H1 (cell line): Measurements from ENCODE around the gene ITGAE. TPM values are rescaled to one million over a fixed set of nuclear protein-coding genes. Genes with fewer than 3 reads are reported as not detected.

Source experiments
- BRCA1 ChIP-seq: IDR thresholded peaks from 2 replicates; pipeline ENCODE4 v1.6.1; 2012; ENCODE audit warnings: low read depth, low read length, improper control_type of control experiment
- CREB1 ChIP-seq: IDR thresholded peaks from 2 replicates; pipeline ENCODE4 v1.6.1; 2012; ENCODE audit warnings: inconsistent platforms
- EZH2 ChIP-seq: fragments of 200-600 bp; sonication (generic); IDR thresholded peaks from 2 replicates; pipeline ENCODE4 v1.7.1; 2012; ENCODE audit warnings: low read depth, mild to moderate bottlenecking, moderate library complexity, low read length, inconsistent platforms; ENCODE audit not compliant: severe bottlenecking
- MAX ChIP-seq: IDR thresholded peaks from 2 replicates; pipeline ENCODE4 v1.6.1; 2012; ENCODE audit warnings: inconsistent platforms
- POLR2AphosphoS5 ChIP-seq: IDR thresholded peaks from 2 replicates; pipeline ENCODE4 v1.6.1; 2011; ENCODE audit warnings: low read depth, low read length
- POU5F1 ChIP-seq: IDR thresholded peaks from 2 replicates; pipeline ENCODE4 v1.6.1; 2011; ENCODE audit warnings: low read depth, mild to moderate bottlenecking, low read length, moderate library complexity
- RXRA ChIP-seq: IDR thresholded peaks from 2 replicates; pipeline ENCODE4 v1.6.1; 2011; ENCODE audit warnings: low read depth, mild to moderate bottlenecking, low read length, moderate library complexity; ENCODE audit not compliant: insufficient read depth
- SIN3A ChIP-seq, 2 experiments: IDR thresholded peaks in 1 of 2; conservative IDR thresholded peaks in 1 of 2; 2 replicates each; pipeline ENCODE4 v1.6.1; 2011 to 2012; ENCODE audit warnings: low read length in 2 of 2, improper control_type of control experiment in 1 of 2, low read depth in 1 of 2, mild to moderate bottlenecking in 1 of 2
- ZNF274 ChIP-seq: IDR thresholded peaks from 2 replicates; pipeline ENCODE4 v1.7.0; 2012; ENCODE audit warnings: low read length, borderline replicate concordance; ENCODE audit errors: extremely low read depth
- polyA plus RNA-seq, 7 experiments: library from polyadenylated mRNA; depleted of rRNA in 3 of 7; stranded (reverse) in 5 of 7; unstranded in 2 of 7; fragments of >200 nt in 5 of 7; fragments of 200-250 nt in 2 of 7; gene quantifications; 1 replicate in 5 of 7; 2 replicates in 1 of 7; 4 replicates in 1 of 7; pipeline versions ENCODE4 v1.2.1 to v1.2.3, GENCODE V29; 2011 to 2013; ENCODE audit warnings: missing spikeins in 2 of 7, mixed read lengths in 2 of 7
- total RNA-seq: library from RNA; stranded (reverse); fragmentation: NEBNext Ultra II Directional; extraction: Animal tissue kit (Norgen Biotek cat#: 25700); gene quantifications from 2 replicates; pipeline ENCODE4 v1.2.1, GENCODE V29; 2021
- TF ChIP-seq, protein P1 (sequence below): fragments of 300-600 bp; sonication (generic); IDR thresholded peaks from 2 replicates; pipeline ENCODE4 v1.7.1; 2012; ENCODE audit warnings: low read length, moderate library complexity, mild to moderate bottlenecking, inconsistent platforms; ENCODE audit not compliant: insufficient replicate concordance
- TF ChIP-seq, protein P2 (sequence below): IDR thresholded peaks from 2 replicates; pipeline ENCODE4 v1.6.1; 2012; ENCODE audit warnings: inconsistent platforms

The ITGAE gene
- total and polyA plus RNA-seq, 2 of the 8 experiments (the other 6 are each of a cell fraction or from before 2014, with no cell fraction given) = 23.2 to 43.1 TPM

GRCh38 chr17:3751836-3752235 is 49.2 kb downstream of the ITGAE start (continued):
- TF ChIP-seq, protein P1, sequence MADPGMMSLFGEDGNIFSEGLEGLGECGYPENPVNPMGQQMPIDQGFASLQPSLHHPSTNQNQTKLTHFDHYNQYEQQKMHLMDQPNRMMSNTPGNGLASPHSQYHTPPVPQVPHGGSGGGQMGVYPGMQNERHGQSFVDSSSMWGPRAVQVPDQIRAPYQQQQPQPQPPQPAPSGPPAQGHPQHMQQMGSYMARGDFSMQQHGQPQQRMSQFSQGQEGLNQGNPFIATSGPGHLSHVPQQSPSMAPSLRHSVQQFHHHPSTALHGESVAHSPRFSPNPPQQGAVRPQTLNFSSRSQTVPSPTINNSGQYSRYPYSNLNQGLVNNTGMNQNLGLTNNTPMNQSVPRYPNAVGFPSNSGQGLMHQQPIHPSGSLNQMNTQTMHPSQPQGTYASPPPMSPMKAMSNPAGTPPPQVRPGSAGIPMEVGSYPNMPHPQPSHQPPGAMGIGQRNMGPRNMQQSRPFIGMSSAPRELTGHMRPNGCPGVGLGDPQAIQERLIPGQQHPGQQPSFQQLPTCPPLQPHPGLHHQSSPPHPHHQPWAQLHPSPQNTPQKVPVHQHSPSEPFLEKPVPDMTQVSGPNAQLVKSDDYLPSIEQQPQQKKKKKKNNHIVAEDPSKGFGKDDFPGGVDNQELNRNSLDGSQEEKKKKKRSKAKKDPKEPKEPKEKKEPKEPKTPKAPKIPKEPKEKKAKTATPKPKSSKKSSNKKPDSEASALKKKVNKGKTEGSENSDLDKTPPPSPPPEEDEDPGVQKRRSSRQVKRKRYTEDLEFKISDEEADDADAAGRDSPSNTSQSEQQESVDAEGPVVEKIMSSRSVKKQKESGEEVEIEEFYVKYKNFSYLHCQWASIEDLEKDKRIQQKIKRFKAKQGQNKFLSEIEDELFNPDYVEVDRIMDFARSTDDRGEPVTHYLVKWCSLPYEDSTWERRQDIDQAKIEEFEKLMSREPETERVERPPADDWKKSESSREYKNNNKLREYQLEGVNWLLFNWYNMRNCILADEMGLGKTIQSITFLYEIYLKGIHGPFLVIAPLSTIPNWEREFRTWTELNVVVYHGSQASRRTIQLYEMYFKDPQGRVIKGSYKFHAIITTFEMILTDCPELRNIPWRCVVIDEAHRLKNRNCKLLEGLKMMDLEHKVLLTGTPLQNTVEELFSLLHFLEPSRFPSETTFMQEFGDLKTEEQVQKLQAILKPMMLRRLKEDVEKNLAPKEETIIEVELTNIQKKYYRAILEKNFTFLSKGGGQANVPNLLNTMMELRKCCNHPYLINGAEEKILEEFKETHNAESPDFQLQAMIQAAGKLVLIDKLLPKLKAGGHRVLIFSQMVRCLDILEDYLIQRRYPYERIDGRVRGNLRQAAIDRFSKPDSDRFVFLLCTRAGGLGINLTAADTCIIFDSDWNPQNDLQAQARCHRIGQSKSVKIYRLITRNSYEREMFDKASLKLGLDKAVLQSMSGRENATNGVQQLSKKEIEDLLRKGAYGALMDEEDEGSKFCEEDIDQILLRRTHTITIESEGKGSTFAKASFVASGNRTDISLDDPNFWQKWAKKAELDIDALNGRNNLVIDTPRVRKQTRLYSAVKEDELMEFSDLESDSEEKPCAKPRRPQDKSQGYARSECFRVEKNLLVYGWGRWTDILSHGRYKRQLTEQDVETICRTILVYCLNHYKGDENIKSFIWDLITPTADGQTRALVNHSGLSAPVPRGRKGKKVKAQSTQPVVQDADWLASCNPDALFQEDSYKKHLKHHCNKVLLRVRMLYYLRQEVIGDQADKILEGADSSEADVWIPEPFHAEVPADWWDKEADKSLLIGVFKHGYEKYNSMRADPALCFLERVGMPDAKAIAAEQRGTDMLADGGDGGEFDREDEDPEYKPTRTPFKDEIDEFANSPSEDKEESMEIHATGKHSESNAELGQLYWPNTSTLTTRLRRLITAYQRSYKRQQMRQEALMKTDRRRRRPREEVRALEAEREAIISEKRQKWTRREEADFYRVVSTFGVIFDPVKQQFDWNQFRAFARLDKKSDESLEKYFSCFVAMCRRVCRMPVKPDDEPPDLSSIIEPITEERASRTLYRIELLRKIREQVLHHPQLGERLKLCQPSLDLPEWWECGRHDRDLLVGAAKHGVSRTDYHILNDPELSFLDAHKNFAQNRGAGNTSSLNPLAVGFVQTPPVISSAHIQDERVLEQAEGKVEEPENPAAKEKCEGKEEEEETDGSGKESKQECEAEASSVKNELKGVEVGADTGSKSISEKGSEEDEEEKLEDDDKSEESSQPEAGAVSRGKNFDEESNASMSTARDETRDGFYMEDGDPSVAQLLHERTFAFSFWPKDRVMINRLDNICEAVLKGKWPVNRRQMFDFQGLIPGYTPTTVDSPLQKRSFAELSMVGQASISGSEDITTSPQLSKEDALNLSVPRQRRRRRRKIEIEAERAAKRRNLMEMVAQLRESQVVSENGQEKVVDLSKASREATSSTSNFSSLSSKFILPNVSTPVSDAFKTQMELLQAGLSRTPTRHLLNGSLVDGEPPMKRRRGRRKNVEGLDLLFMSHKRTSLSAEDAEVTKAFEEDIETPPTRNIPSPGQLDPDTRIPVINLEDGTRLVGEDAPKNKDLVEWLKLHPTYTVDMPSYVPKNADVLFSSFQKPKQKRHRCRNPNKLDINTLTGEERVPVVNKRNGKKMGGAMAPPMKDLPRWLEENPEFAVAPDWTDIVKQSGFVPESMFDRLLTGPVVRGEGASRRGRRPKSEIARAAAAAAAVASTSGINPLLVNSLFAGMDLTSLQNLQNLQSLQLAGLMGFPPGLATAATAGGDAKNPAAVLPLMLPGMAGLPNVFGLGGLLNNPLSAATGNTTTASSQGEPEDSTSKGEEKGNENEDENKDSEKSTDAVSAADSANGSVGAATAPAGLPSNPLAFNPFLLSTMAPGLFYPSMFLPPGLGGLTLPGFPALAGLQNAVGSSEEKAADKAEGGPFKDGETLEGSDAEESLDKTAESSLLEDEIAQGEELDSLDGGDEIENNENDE = no peak
- no peak for TF ChIP-seq POU5F1
- no peak for TF ChIP-seq CREB1
- TF ChIP-seq RXRA = no peak
- TF ChIP-seq, protein P2, sequence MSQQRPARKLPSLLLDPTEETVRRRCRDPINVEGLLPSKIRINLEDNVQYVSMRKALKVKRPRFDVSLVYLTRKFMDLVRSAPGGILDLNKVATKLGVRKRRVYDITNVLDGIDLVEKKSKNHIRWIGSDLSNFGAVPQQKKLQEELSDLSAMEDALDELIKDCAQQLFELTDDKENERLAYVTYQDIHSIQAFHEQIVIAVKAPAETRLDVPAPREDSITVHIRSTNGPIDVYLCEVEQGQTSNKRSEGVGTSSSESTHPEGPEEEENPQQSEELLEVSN = no peak
- TF ChIP-seq ZNF274 = no peak
- TF ChIP-seq POLR2AphosphoS5 = no peak
- TF ChIP-seq MAX = no peak
- no peak for TF ChIP-seq EZH2
- TF ChIP-seq SIN3A (conservative IDR thresholded peaks at IDR 0.05 in 1 of 2, IDR thresholded peaks at IDR 0.05 in 1 of 2; ENCODE audit: low read depth in 1 of 2, low read length in 2 of 2) = no peak
- no peak for TF ChIP-seq BRCA1
